ENCODE data around the gene RFX3. TPM values are rescaled to one million over a fixed set of nuclear protein-coding genes. Genes with fewer than 3 reads are reported as not detected.

Gene RFX3
- total RNA-seq, 1 donor from 2014 or later: 1.6 TPM

DNA sequence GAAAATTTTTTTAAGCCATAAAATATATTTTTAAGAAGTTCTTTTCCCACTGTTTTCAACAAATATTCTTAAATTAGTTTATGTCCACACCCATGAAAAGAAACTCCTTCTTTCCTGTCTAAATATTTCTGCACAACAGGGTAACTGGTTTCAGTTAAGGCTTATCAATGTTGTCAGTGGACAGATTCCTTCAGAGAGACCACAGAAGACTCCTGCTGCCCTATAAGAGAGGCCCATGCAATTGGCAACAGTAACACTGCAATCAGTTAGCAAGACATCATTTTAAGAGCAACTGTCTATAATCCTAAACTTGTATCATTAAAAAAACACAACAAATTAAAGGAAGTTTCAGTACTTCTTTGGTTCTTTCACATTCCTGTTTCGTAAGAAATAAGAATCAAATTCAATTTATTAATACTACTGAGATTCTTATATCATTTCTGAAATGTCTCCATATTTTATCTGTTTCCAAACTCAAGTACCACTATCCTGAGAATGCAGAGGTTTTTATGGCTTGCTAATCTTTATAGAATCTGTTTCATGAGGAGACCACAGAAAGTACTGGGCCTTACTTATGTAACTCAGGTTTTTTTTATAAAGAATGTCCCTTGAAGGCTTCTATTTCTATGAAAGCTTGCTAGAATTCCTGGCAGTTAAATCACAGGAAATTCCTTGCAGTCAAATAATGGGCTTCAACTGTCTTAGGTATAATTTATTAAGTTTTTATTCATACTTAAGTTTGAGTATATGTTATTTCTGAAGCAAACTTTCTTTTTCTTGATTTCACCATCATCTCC lies 240.2 kb downstream of the RFX3 start:
- H3K4me3 ChIP-seq (ENCODE audit: low read depth, low read length): no peak overlapping the region
- DNase-seq (ENCODE audit: low read depth): no peak
- TF ChIP-seq, protein P1, sequence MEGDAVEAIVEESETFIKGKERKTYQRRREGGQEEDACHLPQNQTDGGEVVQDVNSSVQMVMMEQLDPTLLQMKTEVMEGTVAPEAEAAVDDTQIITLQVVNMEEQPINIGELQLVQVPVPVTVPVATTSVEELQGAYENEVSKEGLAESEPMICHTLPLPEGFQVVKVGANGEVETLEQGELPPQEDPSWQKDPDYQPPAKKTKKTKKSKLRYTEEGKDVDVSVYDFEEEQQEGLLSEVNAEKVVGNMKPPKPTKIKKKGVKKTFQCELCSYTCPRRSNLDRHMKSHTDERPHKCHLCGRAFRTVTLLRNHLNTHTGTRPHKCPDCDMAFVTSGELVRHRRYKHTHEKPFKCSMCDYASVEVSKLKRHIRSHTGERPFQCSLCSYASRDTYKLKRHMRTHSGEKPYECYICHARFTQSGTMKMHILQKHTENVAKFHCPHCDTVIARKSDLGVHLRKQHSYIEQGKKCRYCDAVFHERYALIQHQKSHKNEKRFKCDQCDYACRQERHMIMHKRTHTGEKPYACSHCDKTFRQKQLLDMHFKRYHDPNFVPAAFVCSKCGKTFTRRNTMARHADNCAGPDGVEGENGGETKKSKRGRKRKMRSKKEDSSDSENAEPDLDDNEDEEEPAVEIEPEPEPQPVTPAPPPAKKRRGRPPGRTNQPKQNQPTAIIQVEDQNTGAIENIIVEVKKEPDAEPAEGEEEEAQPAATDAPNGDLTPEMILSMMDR (conservative IDR thresholded peaks at IDR 0.05; ENCODE audit: low read depth, low read length): no peak

GRCh38 chr9:3282365-3282764 lies 243.4 kb downstream of the RFX3 start:
- TF ChIP-seq, protein P1 (conservative IDR thresholded peaks at IDR 0.05; ENCODE audit: low read depth, low read length): no peak
- DNase-seq (ENCODE audit: low read depth): no peak
- no peak overlapping the region for H3K4me3 ChIP-seq (ENCODE audit: low read depth, low read length)

DNA sequence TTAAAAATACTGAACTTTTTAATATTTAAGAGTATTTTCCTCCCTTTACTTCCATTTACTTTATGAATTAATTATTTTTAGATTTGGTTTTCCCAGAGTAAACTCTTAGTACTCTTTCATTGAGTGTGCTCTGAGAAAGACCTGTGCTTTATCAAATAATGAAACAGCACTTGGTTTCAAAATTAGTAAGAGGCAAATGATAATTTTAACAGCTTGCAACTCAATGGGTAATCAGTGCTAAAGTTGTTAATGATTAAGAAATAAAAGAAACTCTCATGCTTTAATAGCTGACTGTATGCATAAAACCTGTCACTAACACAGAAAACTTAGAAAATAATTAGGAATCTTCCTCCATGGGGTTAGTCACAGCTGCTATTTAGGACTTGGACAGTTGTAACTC lies 244.4 kb downstream of the RFX3 start:
- DNase-seq (ENCODE audit: low read depth): no peak
- TF ChIP-seq, protein P1 (conservative IDR thresholded peaks at IDR 0.05; ENCODE audit: low read depth, low read length): no peak
- no peak overlapping the region for H3K4me3 ChIP-seq (ENCODE audit: low read depth, low read length)

- H3K4me3 ChIP-seq (ENCODE audit: low read depth, low read length): no peak overlapping the region
- no peak for DNase-seq (ENCODE audit: low read depth)
- TF ChIP-seq, protein P1 (conservative IDR thresholded peaks at IDR 0.05; ENCODE audit: low read depth, low read length): no peak
Measured at GRCh38 chr9:3277200-3277599, 248.6 kb downstream of the RFX3 start.

GRCh38 chr9:3271581-3271980 lies 254.2 kb downstream of the RFX3 start:
- H3K4me3 ChIP-seq (ENCODE audit: low read depth, low read length): no peak overlapping the region
- no peak for DNase-seq (ENCODE audit: low read depth)
- TF ChIP-seq, protein P1 (conservative IDR thresholded peaks at IDR 0.05; ENCODE audit: low read depth, low read length): no peak

GRCh38 chr9:3271157-3271556 lies 254.6 kb downstream of the RFX3 start:
- no peak for DNase-seq (ENCODE audit: low read depth)
- no peak overlapping the region for H3K4me3 ChIP-seq (ENCODE audit: low read depth, low read length)
- TF ChIP-seq, protein P1 (conservative IDR thresholded peaks at IDR 0.05; ENCODE audit: low read depth, low read length): no peak

GRCh38 chr9:3268223-3268622 lies 257.6 kb downstream of the RFX3 start:
- no peak overlapping the region for H3K4me3 ChIP-seq (ENCODE audit: low read depth, low read length)
- no peak for DNase-seq (ENCODE audit: low read depth)
- TF ChIP-seq, protein P1 (conservative IDR thresholded peaks at IDR 0.05; ENCODE audit: low read depth, low read length): no peak
